Omental fat pad (tissue), 4 donors: Measurements from ENCODE around the gene SAT1. TPM values are rescaled to one million over a fixed set of nuclear protein-coding genes. Genes with fewer than 3 reads are reported as not detected.

Experiments used
- ATAC-seq: fragments of 150-250 bp; one replicate; pipeline ENCODE4 v1.9.1; 2016; ENCODE audit warnings: mild to moderate bottlenecking, moderate library complexity; ENCODE audit not compliant: low FRiP score
- DNase-seq: peaks from one replicate; pipeline ENCODE4 v3.0.0-alpha.2; 2019; ENCODE audit warnings: low spot score
- CTCF ChIP-seq, 3 donors: fragments of 450-650 bp; IDR thresholded peaks; one replicate each; pipeline ENCODE4 v1.5.1; 2016 to 2017; ENCODE audit warnings: antibody characterized with exemption in 3 of 3, mild to moderate bottlenecking in 3 of 3, moderate library complexity in 2 of 3
- total RNA-seq, 4 donors: library from RNA; depleted of rRNA; stranded (reverse); fragments of >200 nt; gene quantifications; one replicate each; pipeline ENCODE4 v1.1.0, GENCODE V29; 2016

SAT1 gene
- total RNA-seq, 4 donors from 2014 or later: 1,071 to 2,815 (median 2,155) TPM

DNA sequence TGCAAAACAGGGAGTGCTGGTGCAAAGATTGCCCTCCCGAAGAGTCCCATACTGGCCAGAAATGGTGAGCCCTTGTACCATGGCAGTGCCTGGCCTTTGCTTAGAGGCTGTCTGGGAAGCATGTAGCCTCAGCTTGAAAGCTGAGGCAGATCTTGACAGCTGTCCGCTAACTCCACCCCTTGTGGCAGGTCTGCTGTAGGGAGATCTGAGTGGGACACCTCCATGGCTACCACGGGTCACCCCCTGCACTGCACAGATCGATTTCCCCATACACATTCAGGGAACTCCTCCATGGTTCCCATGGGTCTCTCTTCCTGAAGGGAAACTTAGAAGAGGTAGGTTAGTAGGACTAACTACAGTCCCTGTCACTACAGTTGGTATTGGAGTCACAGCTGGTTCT is 33.8 kb upstream of the SAT1 start:
- ATAC-seq: no peak
- no peak for TF ChIP-seq CTCF (IDR thresholded peaks at IDR 0.05)
- DNase-seq: no peak

DNA sequence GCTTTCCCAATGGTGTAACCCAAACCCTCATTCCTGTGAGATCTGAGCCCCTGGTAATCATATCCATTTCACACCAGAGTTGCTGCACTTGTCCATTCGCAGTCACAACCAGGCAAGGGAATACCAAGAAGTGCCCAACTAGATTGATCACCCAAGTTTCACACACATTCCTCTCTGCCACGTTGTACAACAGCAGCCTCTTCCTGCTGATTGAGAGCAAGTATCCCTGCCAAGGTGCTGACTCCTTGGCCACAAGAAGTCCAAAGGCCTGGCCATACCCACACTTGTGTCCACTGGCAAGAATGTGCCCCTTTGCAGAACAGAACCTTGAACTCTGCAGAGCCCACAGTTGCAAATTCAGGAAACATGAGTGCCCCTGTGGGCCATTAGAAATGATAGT is 33.4 kb upstream of the SAT1 start:
- ATAC-seq (no peak), DNase-seq (no peak)
- TF ChIP-seq CTCF (IDR thresholded peaks at IDR 0.05): no peak

GRCh38 chrX:23752740-23753415 is 30.1 kb upstream of the SAT1 start:
- TF ChIP-seq CTCF (IDR thresholded peaks at IDR 0.05): no peak
- ATAC-seq (peak; percentile 17), DNase-seq (no peak)

- DNase-seq: no peak
- TF ChIP-seq CTCF (IDR thresholded peaks at IDR 0.05): no peak
- no peak for ATAC-seq
Observed at GRCh38 chrX:23754664-23755063, 28.3 kb upstream of the SAT1 start.

DNA sequence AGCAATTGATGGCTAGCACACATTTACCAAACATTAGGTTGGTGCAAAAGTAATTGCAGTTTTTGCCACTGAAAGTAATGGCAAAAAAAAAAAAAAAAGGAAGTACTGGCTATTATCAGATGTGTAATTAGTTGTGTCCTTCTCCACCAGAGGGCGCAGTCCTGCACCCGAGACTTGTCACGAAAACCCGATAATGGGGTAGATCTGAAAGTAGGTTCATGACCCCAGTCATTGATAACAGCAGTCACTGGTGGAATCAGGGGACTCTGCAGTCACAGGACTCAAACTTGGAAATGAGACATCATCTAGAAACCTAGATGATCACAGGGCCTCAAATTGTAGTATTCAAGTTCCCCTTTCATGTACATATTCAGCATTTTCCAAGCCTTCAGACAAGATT is 26.8 kb upstream of the SAT1 start:
- no peak for TF ChIP-seq CTCF (IDR thresholded peaks at IDR 0.05)
- ATAC-seq (no peak), DNase-seq (peak; percentile 62)

DNA sequence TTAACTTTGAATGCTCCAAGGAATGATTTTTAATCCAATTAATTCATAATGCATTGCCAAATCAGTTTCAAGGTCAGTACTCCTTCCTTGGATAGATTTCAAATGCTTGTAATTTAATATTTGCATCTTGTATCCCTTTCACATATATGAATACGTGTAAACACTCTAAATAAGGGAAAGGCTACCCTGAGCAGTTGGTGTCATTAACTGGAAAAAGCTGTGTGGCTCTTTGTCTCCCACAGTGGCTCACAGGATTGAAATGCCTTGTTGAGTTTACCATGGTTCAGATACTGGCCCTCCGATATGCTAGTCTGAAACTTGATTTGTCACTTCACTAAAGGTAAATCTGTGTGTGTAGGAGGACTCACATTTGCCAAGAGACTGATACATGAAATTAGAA is 23.2 kb upstream of the SAT1 start:
- no peak for DNase-seq
- no peak for TF ChIP-seq CTCF (IDR thresholded peaks at IDR 0.05)
- no peak for ATAC-seq

- no peak for TF ChIP-seq CTCF (IDR thresholded peaks at IDR 0.05)
- ATAC-seq (no peak), DNase-seq (no peak)
Observed at GRCh38 chrX:23764188-23764984, 18.6 kb upstream of the SAT1 start.
